GM21447 (cell line): ENCODE measurements around the gene ATG5.

Experiments used
- ATAC-seq: cut with Tn5 transposase; IDR thresholded peaks from one replicate; pipeline ENCODE4 v1.9.1; 2021; ENCODE audit not compliant: unreplicated experiment

The ATG5 gene

GRCh38 chr6:106226676-106227075 is 98.9 kb downstream of the ATG5 start:
- no peak for ATAC-seq

DNA sequence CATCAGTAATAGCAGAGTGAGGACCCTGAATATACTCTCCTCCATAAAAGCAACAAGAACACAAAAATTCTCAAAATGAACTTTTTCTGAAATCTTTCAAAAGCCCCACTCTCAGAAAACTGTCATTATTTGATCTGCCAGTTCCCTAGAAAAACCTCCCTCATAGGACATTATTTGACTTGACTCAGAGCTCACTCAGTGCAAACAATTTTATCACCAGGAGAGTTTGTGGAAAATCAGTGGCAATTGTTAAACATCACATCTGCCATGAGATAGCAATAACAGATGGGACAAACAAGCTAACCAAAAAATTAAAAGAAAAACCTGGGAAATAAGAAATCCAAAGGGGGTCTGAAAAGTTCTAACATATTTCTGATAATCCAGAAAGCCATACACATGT is 100.0 kb downstream of the ATG5 start:
- ATAC-seq, result no peak

GRCh38 chr6:106223300-106223930 is 102.1 kb downstream of the ATG5 start:
- ATAC-seq, result peak; percentile 62

GRCh38 chr6:106220485-106220884 is 105.1 kb downstream of the ATG5 start:
- ATAC-seq, result peak; percentile 73

GRCh38 chr6:106216527-106216926 is 109.0 kb downstream of the ATG5 start:
- no peak for ATAC-seq

DNA sequence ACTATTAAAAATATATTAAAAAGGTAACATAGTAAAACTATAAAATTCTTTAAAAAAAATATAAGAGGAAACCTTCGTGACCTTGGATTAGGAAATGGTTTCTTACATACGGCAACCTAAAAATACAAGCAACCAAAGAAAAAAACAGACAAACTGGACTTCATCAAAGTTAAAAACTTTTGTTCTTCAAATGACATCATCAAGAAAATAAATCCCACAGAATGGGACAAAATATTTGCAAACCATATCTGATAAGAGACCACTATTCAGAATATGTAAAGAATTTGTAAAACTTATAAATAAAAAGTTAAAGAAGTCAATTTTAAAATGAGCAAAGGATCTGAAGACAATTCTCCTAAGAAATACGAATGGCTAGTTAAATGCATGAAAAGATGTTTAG is 110.0 kb downstream of the ATG5 start:
- ATAC-seq, result no peak

GRCh38 chr6:106214531-106214930 is 111.0 kb downstream of the ATG5 start:
- ATAC-seq, result no peak

GRCh38 chr6:106213660-106214289 is 111.8 kb downstream of the ATG5 start:
- ATAC-seq, result no peak

DNA sequence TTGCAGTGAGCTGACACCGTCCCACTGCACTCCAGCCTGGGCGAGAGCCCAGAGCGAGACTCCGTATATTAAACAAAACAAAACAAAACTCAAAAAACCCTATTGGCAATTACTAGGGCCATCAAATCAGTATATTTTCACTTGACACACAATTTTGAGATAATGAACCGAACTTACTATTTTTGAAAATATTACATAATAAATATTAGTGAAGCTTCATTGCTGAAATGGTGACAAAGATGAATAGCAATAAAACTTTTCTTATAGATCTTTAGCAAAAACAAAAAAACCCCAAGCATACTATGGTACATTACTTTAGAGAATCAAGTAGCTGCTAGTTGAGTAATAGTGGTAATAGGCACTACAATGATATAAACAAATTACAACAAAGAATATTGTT is 113.0 kb downstream of the ATG5 start:
- no peak for ATAC-seq

DNA sequence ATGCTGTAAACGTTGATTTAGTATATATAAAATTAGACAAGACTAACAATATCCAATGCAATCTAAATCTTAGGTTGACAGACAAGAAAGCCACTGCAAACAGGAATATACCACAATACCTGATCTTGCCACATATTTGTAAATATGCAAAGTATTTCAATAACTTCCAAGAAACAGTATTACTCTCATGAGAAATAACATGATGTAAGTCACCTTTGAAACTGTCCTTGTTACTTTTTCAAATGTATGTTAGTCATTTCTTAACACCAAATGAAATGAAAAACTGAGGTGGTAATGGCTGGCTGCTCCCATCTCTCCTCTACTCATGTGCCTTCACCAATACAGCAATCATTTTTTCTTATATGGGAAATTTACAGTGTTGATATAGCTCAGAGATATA is 118.7 kb downstream of the ATG5 start:
- ATAC-seq, result peak; percentile 50

DNA sequence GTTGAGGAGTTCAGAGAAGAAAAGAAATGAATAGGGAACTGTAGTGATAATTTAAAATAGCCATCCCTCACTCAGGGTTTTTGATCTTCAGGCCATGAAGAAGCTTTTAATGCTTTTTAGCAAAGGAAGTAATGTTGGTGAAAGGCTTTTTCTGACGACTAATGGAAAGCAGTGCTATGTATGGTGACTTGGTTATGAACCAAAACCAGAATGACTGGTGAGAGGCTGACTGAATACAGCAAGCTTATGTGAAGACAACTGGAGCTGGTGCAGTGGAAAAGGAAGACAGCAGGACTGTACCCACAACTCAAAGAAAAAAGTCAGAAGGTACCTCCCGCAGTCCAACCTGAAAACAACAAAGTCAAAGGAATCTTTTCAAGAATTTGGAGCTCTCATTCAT is 120.6 kb downstream of the ATG5 start:
- no peak for ATAC-seq

GRCh38 chr6:106199998-106200397 is 125.6 kb downstream of the ATG5 start:
- no peak for ATAC-seq

DNA sequence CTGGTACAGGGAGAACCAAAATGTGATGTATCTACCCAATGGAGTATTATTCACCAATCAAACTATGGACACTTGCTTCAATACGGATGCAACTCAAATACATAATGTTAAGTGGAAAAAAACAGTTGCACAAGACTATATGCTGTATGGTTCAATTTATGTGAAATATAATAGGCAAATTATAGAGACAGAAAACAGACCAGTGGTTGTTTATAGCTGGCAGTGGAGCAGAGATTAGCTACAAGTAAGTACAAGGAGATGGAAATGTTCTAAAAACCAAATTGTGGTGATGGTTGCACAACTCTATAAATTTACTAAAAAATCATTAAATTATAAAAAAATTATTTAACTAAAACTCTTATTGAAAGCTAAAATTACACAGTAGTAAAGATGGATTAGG is 126.2 kb downstream of the ATG5 start:
- ATAC-seq, result no peak

DNA sequence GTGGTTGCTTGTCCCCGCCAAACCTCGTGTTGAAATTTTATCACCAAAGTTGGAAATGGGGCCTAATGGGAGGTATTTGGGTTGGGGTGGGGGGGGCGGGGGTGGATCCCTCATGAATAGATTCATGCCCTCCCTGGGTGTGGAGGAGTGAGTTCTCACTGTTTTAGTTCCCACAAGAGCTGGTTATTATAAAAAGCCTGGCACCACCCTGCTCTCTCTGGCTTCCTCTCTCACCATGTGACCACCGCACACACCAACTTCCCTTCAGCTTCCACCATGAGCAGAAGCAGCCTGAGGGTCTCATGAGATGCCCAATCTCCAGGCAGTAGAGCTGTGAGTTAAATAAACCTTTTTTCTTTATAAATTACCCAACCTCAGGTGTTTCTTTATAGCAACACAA is 128.1 kb downstream of the ATG5 start:
- no peak for ATAC-seq

DNA sequence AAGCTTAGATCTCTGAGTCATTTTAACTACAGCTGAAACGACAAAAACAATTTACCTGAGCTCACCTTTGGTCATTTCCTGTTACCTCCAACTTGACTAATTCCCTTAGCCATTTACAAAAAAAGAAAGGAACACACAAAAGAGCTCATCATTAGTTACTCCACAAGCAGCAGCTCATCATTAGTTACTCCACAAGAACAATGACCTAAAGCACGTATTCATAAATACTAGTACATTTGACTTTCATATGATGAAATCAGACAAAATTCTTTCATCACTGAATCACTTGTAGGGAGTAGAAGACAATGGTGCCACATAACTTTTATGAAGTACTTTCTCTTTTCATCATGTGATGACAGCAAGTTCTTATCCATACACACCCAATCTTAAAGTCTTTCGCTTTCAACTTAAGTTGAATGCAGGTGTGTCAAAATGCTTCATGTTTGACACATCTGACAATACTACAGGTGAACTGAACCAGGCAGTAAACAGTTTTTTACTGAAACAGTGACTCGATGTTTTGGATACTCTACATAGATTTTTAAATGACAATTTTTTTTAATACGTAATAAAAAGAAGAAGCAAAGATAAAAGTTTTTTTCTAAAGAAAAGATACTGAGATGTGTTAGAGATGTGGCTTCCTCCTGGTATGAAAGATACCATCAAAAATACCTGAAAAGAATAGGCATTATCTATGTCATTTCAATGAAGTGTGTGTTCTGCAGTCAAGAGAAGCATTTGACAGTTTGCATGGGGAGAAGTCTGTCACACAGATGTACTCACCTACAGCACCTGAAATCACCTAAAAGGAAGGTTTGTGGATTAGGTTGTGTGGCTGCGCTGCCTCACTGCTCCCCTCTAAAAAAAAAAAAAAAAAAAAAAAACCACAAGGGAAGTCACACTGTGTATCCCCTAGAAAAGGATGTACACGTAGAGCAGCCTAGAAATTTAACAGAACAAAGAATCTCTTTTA is 130.3 kb downstream of the ATG5 start:
- peak; percentile 62 for ATAC-seq

GRCh38 chr6:106192824-106193223 is 132.7 kb downstream of the ATG5 start:
- ATAC-seq, result no peak

DNA sequence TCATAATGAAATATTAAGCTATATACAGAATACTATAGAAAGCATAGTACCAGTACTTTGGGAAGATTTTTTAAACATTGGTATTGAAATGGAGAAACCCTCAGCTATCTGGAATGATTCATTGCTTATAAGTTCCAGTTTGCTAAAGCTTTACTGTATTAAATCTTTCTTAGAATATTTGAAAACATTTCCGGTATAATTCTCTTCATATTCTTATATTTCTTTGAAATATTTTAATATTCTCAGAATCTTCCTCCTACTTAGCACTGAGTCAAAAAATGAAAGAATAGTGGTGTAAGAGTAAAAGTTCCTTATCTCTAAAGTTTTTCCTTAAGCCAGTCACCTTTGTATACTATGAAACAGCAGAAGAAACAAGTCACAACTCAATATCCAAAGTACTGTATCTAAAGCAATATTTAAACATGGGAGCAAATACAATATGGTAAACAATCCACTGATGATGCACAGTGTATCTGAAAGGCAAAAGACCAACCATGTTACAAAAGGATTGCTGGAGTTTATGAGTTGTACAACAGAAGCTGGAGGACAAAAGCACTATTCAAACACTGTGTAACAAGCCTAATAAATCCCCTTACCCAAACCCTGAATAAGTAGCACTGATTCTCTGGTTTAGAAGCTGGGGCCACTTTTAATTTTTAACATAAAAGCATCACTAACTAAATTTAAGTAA is 137.3 kb downstream of the ATG5 start:
- ATAC-seq, result no peak

DNA sequence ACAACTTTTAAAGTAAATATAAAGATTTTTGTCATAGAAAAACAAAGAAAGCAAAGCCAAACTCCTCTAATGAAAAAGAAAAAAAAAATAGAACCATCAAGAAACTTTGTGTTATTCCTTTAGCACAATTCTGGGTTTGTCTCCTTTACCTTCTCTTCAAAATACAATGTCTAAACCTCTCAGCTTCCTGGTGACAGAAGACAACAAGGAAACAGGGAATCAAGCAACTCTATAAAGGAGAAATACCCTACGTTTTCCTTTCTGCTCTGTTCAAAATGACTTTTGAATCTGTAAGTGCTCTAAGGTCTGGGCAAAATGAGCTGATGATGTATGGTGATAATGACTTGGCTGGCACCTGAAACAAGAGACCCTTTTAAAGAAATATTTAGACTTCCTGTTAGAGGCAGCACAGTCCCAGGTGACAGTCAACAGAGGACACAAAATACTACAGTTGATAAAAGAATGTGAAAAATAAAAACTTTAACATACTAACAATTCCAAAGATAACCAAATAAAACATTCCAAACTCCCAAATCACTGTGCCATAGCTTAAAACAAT is 138.1 kb downstream of the ATG5 start:
- no peak for ATAC-seq

- ATAC-seq, result no peak
These were observed 138.8 kb downstream of the ATG5 start for GRCh38 chr6:106186714-106187113.

- no peak for ATAC-seq
These were observed 139.4 kb downstream of the ATG5 start for GRCh38 chr6:106186172-106186571.

DNA sequence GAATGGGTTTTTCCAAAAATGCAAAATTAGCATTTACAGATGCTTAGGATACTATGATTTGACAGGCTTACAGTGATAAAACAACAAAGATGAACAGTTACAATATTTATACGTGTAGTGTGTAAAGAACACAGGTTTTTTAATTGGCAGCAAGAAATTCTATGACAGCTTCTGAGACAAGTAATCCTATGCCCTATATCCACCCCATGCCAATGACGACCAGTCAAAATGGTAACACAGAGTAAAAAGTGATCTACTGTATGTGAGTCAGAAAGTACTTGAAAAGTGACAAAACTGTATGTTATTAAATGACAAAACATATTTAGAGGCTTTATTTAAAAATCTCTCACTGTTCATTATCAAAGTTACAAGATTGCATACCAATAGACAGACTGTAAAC is 139.9 kb downstream of the ATG5 start:
- ATAC-seq, result no peak
